ENCODE results near the gene HECTD4. TPM values are rescaled to one million over a fixed set of nuclear protein-coding genes. Genes with fewer than 3 reads are reported as not detected.

HECTD4 gene
- total and polyA plus RNA-seq, 2 of the 4 experiments (the other 2 are of a cell fraction): 12.9 to 13.0 TPM

- CTCF ChIA-PET: interaction anchor here (1.0 to 1.3 kb wide), 2 partner anchors 9 to 13 kb away, joined by 3 to 4 read pairs; no protein-coding TSS in a partner anchor
- H3K9me1 ChIP-seq (ENCODE audit: insufficient read depth, low read length): peaks cover 17% of the 10 kb centered on the region
- peak overlapping the region in 1 of 2 experiments; percentile 72; a peak in 2 of 4 replicates for H4K8ac ChIP-seq (ENCODE audit: low read depth in 2 of 2, low read length in 2 of 2)
- H3K4me2 ChIP-seq (ENCODE audit: low read depth, low read length): peak overlapping the region; percentile 20
- H3K9me3 ChIP-seq (ENCODE audit: control insufficient read depth, insufficient read depth, low read length): no peaks in the 10 kb centered on the region
- TF ChIP-seq RCOR1 (IDR thresholded peaks at IDR 0.05; ENCODE audit: insufficient replicate concordance, low read length) (no peak), CEBPB (IDR thresholded peaks at IDR 0.05; ENCODE audit: low read depth, low read length) (no peak), CHD1 (IDR thresholded peaks at IDR 0.05; ENCODE audit: low read depth, low read length) (no peak), NFE2L2 (IDR thresholded peaks at IDR 0.05; ENCODE audit: low read depth, low read length) (no peak), FOS (IDR thresholded peaks at IDR 0.05; ENCODE audit: low read depth, low read length) (no peak), POLR2A (IDR thresholded peaks at IDR 0.05; ENCODE audit: low read depth, low read length) (no peak), MAFK (IDR thresholded peaks at IDR 0.05; ENCODE audit: low read depth, low read length) (no peak), RAD21 (IDR thresholded peaks at IDR 0.05; ENCODE audit: low read length) (no peak), ELK1 (IDR thresholded peaks at IDR 0.05; ENCODE audit: borderline replicate concordance, low read depth, low read length) (no peak), USF2 (IDR thresholded peaks at IDR 0.05; ENCODE audit: low read depth, low read length) (no peak), CTCF (conservative IDR thresholded peaks at IDR 0.05; ENCODE audit: low read depth, low read length) (no peak)
- DNase-seq (peak; percentile 21), ATAC-seq (ENCODE audit: low read depth) (peak; percentile 88)
- peaks cover 39% of the 10 kb centered on the region for H3K36me3 ChIP-seq (ENCODE audit: control insufficient read depth, insufficient read depth, low read length)
- peak overlapping the region; percentile 85 for H3K23ac ChIP-seq (ENCODE audit: low read depth, low read length)
- peak overlapping the region; percentile 88 for H3K4ac ChIP-seq (ENCODE audit: low read depth, low read length)
- H2BK20ac ChIP-seq (ENCODE audit: low read depth, low read length): peak overlapping the region; percentile 11
- H4K5ac ChIP-seq (ENCODE audit: low read depth, low read length): peak overlapping the region; percentile 82
- peak overlapping the region; percentile 32; the same call in 1 of the 2 replicates for H2BK120ac ChIP-seq (ENCODE audit: low read depth, low read length)
- H2AK5ac ChIP-seq (ENCODE audit: low read depth, low read length): no peak overlapping the region
- no peak overlapping the region; the same call in 1 of the 2 replicates for H3K9ac ChIP-seq (ENCODE audit: low read depth, low read length)
- no TSS peak for BruUV-seq (replicated peaks)
- peak overlapping the region; percentile 93 for H3K18ac ChIP-seq (ENCODE audit: low read depth, low read length)
- no peaks in the 10 kb centered on the region for H3K27me3 ChIP-seq (ENCODE audit: control insufficient read depth, insufficient read depth, low read length)
- peak overlapping the region; percentile 50; the same call in 1 of the 2 replicates for H4K91ac ChIP-seq (ENCODE audit: insufficient read depth, low read depth, low read length)
- H2BK5ac ChIP-seq (ENCODE audit: low read depth, low read length, poor library complexity, severe bottlenecking): peak overlapping the region; percentile 82
- peak overlapping the region; percentile 50; the same call in 1 of the 2 replicates for H3K14ac ChIP-seq (replicated peaks; ENCODE audit: low read depth, low read length)
- peak overlapping the region; percentile 98 for H3K27ac ChIP-seq (ENCODE audit: insufficient read depth, low read length)
- peaks cover 6% of the 10 kb centered on the region; the same call in 1 of the 2 replicates for H4K20me1 ChIP-seq (ENCODE audit: insufficient read depth, low read length)
- H2BK15ac ChIP-seq (ENCODE audit: low read depth, low read length): no peak overlapping the region
- WGBS, 2 experiments (ENCODE audit: extremely low coverage in 2 of 2, insufficient read length in 1 of 2): no CpG with 5 or more reads among the region's 4 CpGs
- in situ Hi-C loops (cut with MboI; ENCODE audit: low sequenced_read_pairs) (no loop called here), dilution Hi-C loops (cut with HindIII; ENCODE audit: low sequenced_read_pairs, unreplicated experiment) (no loop called here), intact Hi-C loops (cut with micrococcal nuclease) (no loop called here)
- no peak overlapping the region for H3K4me3 ChIP-seq (ENCODE audit: insufficient read depth, low read depth, low read length)
- H3K79me1 ChIP-seq (ENCODE audit: low read depth in 1 of 2, low read length in 2 of 2): peaks cover 0 to 5% of the 10 kb centered on the region in 2 experiments; a peak in 2 of 4 replicates
- no peak overlapping the region for H3K56ac ChIP-seq (ENCODE audit: extremely low read depth, insufficient read depth, low read length)
- peak overlapping the region; percentile 58 for H2AFZ ChIP-seq (replicated peaks; ENCODE audit: low read length, poor library complexity)
- H3K4me1 ChIP-seq (ENCODE audit: control insufficient read depth, insufficient read depth, low read length): peaks cover 11% of the 10 kb centered on the region
- H2AK9ac ChIP-seq (replicated peaks; ENCODE audit: low read depth, low read length, poor library complexity): peak overlapping the region; percentile 57
- POLR2A ChIA-PET (ENCODE audit: unreplicated experiment): no interaction called here
These were observed 190.3 kb downstream of the HECTD4 start for GRCh38 chr12:112191840-112192321.

All from IMR-90 (cell line).